NOMO-1 (cell line): ENCODE results near the gene DBF4B.
A peak's percentile ranks its signal among the peaks of the same experiment; 100 is the strongest.

ENCODE experiments used
- DNase-seq, 2 experiments: peaks; one replicate each; lab custom pipeline; 2025; ENCODE audit not compliant: unreplicated experiment in 2 of 2; lab: John Stamatoyannopoulos, UW

DBF4B gene

DNA sequence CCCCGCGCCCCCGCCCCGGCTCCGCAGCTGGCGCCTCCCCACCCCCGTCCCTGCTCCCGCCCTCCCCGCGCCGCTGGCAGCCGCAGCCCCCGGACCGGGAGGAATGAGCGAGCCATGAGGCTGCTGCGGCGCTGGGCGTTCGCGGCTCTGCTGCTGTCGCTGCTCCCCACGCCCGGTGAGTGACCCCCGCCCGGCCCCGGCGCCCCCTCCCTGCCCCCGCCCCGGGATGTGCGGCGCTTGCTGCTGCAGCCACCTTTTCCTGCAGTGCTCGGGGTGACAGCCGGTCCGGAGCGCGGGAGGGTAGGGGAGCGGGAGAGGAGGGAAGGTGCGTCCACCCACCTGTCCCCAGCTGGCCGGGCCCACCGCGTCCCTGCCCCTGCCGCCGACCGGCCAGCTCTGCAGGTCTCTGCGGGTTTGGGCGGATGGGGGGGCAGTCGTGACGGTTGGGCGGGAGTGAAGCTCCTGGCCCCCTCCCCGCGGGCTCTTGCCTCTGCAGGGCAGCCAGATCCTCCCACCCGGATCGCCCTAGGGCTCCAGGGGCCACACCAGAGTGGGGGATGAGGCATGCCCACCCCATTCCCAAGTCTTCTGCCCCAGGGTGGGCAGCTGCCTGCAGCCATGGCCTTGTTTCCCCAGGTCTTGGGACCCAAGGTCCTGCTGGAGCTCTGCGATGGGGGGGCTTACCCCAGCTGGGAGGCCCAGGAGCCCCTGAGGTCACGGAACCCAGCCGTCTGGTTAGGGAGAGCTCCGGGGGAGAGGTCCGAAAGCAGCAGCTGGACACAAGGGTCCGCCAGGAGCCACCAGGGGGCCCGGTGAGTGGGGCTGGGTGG, 50.8 kb downstream of the DBF4B start:
- DNase-seq = no peak

DNA sequence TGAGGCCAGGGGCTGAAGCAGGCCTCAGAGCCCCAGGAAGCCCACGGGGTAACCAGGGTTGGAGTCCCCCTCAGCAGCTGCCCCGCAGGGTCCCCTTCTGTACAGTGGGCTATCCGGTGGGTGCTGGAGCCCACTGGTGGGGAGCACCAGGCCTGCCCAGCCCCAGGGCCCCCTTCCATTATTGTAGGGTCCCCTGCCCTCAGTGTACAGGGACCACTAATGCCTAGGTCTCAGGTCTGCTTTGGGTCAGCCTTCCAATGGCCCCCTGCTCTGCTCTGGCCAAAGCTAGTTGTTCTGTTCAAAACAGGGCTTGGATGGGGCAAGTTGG, 51.4 kb downstream of the DBF4B start:
- no peak for DNase-seq

DNA sequence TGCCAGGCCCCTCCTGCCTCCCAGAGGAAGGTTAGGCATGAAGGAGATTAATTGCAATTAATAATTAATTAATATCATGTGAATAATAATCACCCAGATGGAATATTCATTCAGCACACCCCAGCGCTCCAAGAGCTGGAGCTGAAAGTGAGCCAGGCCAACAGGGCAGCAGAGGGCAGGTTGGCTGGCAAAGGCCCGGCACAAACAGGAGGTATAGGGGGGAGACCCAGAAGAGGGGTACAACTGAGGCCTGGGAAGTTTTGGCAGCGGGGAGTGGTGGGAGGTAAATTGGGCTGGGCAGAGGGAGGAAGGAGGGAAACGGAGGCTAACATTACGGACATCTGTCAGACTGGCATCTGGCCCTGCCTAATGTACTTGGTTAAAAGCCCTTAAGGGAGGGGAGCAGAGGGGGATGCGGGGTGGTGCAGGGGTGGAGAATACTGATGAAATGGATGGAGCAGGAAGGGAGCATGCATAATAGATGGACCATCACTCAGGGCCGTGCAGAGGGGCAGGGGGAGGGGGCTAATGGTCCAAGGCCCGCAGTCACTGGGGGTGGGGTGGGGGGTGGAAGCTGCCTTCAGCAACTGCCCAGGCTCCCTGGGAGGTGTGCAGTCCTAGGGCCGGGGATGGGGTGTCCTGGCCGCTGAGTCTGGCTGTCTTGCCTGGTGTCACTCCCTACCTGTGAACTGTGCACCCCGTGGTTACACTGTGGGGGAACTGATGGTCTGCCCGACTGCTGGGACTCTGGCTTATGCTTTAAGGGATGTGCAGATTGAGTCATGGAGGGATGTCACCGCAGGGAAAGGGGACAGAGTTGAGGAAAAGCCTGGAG, 52.2 kb downstream of the DBF4B start:
- no peak for DNase-seq

DNA sequence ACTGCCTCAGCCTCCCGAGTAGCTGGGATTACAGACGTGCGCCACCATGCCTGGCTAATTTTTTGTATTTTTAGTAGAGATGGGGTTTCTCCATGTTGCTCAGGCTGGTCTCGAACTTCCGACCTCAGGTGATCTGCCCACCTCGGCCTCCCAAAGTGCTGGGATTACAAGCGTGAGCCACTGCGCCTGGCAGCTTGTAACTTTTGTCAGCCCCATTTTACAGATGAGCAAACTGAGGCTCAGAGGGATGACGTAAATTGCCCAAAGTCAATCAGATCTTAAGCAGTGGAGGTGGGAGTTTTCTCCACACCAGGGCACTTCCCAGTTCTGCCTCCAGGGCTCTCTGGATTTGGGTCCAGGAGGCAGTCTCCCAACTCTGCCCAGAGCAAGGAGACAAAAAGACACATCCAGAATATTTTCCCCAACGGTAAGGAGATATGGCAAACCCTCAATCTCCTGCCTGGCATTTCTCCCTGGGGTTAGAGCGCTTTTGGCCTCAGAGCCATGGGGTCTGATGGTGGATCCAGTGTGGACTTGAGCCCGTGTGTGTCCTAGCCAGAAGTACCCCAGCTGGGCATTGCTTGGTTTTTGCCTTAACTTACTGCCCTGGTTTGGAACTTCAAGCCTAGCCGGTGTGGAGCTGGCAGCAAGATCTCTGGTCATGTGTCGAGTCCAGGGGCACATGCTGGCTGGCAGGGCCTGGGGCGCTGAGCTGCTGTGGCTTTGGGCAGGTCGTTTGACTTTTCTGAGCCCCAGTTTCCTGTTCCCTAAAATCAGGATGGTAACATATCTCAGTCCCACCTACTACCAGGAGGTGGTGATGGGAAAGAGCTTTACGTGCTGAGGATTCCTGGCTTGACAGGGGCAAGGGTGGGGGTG, 53.7 kb downstream of the DBF4B start:
- no peak for DNase-seq

DNA sequence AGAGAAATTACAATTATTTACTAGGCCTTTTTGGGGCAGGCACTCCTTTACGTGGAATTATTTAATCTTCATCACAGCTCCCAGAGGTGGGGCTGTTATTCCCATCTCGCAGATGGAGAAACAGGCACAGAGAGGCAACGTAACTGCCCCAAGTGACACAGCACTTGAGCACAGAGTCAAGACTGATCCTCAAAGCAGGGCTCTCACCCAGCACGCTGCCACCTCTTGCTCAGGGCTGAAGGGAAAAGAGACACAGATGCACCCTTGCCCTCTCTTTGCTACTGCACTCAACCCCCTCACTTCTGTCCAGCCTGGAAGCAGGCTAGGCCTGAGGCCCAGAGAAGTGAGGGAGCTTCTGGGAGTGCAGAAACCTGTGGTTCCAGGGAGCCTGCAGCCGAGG, 54.7 kb downstream of the DBF4B start:
- DNase-seq = no peak

DNA sequence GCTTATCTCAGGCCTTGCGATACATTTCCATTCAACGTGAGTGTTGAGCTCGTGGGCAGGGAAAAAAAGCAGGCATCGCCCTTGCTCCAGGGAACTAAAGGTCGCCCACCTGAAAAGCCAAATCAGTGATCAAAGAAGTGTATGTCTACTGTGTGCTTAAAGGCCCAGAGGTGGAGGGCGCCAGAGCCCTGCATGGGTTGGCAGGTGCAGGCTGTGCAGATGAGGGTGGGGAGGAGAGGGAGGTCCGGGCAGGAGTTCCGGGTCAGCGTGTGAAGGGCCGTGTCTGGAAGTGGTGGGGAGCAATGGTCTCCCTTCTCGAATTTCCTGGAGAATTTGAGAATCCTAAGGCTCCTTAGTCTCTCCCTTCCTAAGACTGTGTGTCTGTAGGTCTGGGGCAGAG, 57.5 kb downstream of the DBF4B start:
- no peak for DNase-seq

DNA sequence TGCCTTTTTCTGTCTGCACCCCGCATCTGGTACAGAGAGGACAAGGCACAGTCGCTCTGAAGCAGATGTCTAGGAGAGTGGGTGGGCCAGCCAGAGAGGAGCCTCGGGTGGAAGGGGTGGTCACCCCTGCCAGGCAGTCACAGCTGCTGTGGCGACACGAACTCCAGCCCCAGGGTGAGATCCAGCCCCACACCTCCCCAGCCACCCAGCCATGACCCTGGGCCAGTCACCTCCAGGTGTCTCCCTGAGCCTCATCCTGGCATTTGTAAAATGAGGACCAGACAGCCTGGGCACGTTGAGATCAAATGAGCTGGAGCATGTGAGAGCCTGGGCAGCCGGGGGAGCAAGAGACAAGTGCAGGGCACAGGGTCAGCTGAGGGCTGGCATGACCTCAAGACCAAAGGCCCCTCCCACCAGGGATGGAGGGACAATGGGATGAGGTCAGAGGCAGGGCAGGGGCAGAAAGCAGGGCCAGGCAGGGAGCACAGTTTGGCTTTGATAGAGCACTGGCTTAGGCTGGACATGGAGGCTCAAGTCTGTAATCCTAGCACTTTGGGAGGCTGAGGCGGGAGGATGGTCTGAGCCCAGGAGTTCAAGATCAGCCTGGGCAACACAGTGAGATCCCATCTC, 58.1 kb downstream of the DBF4B start:
- DNase-seq = no peak

DNA sequence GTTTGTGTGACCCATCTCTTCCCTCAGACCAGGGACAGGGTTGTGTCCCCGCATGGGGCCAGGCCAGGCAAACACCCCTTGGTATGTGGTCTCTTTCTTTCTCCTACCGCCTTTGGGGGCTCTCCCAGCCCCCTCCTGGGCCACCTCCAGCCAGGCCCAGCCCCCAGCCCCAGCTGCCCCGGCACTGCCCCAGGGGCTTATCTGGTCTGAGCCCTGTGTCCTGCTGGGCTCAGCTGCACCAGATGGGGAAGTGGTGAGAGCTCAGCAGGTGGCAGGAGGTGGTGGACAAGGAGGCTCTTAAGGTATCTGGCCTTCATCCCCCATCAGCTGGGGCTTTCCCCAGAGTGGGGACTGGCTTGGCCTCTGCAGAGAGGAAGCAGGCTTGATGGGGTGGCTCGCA, 59.0 kb downstream of the DBF4B start:
- DNase-seq = peak in 1 of 2 experiments; percentile 8

DNA sequence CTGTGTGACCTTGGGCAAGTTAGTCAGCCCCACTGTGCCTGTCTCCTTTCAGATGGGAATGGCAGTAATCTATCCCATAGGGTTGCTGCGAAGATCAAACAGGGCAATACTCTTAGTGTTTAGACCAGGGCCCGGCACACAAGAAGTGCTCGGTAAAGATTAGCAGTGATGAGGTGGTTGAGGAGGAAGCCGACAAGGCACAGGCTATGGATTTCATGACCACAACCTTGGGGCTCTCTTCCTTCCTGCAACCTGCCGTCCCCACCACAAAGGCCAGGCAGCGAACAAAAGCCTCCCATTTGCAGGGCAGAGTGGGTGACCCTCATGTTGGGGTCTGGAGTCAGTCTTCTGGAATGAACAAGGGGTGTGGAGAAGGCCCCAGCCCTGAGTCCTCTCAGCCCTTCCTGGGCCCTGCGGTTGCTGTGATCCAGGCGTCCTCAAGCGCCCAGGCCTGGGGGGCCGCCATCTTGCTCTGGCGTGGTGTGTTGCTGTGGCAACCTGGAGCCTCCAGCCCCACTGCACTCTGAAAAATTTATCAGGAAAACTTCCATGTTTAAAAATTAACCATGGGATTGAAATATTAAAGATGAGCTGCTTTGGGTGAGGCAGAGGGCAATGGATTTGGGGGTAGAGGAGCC, 60.2 kb downstream of the DBF4B start:
- peak in 1 of 2 experiments; percentile 20 for DNase-seq

DNA sequence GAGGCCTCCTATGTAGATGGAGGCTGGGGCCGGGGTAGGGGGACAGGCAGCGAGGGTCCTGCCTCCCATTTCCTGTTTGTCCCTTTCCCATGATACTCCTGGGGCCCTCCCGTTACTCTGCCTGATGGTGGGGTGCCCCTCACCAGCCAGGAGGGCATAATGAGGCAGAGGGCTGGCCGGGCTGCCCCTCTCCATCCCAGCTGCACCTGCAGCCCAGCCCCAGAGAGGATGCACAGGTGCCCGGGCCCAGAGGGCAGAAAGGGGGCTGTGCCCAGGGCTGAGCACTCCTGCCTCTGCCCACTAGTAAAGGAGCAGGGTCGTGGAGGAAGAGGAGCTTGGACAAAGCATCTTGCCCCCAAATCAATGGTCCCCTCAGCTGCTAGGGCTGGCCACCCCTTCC, 60.8 kb downstream of the DBF4B start:
- DNase-seq = no peak

DNA sequence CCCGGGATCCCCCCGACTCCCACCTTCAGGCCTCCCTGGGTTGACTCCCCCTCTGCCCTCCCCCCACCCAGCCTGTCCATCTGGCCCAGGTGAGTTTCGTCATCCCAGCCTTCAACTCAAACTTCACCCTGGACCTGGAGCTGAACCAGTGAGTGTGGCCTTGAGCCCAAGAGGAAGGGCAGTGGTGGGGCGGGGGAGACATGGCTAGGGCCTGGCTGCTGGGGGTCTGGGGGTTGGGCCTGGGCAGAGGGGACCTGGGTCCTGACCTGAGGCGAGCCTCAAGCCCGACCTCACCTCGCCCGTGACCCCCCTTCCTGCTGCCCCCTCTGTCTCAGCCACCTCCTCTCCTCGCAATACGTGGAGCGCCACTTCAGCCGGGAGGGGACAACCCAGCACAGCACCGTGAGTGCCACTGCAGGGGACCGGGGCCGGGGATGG, 61.2 kb downstream of the DBF4B start:
- DNase-seq = no peak

DNA sequence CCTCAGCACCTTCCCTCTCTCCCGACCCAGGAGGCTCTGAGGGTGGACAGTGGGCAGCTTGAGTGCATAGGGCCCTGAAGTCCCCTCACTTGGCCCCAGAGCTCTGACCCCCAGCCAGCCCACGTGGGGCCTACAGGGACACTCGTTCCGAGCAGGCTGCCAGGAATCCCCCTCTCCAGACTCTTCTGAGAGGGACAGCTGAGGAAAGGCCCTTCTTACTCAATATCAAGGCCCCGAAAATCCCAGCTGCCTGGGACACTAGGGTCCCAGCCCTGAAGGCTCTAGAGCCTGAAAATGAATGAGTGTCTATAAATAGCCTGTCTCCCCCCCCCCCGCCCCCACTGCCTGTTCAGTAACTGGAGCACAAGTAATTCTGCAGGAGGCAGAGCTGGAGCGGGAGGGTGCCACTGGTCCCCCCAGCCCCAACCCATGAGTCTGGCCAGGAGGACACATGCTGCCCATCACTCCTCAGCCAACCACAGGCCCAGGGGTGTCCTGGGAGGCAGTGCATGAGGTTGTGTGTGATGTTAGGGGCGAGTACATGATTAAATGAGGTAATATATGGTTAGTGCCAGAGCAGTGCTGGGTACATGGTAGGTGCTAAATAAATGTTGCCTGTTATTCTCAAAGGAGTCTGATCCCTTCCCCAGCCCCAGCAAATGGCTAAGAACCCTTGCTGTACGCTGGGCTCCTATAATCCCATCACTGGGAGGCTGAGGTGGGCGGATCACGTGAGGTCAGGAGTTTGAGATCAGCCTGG, 61.9 kb downstream of the DBF4B start:
- no peak for DNase-seq

DNA sequence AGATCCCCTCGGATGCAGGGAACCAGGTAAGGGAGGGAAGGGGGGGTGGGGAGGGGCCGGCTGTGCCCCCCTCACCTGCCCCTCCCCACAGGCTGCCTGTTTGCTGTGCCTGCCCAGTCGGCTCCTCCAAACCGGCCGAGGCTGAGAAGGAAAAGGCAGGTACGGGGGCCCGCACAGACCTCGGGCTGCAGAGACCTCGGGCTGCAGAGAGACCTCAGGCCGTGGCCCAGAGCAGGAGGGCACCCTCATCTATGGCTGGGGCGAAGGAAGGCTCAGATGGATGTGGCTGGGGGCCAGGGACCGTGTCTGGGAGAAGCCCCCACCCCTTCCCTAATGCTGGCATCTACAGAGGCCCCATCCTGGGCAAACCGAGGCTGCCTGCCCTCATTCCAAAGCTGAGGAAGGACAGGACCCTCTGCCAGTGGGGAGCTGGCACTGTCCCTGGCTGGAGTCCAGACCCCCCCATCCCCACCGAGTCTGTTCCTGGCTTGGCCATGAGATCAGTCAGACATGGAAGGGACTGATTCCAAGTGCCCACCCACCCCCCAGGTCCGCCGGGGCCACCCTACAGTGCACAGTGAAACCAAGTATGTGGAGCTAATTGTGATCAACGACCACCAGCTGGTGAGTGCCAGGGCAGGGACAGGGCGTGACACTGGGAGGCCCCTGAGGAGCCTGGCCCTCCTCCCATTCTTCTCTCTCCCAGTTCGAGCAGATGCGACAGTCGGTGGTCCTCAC, 64.0 kb downstream of the DBF4B start:
- no peak for DNase-seq

DNA sequence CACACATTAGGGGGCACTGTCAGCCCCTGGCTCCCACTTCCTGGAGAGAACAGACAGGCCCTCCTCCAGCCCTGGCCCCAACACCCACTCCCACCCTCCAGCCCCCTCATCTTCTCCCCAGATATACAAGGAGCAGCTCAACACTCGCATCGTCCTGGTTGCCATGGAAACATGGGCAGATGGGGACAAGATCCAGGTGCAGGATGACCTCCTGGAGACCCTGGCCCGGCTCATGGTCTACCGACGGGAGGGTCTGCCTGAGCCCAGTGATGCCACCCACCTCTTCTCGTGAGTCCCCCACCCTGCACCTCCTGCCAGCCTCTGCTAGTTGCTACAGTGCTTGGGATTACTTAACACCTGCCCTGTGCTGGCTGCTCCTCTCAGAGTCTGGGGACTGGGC, 64.7 kb downstream of the DBF4B start:
- no peak for DNase-seq

DNA sequence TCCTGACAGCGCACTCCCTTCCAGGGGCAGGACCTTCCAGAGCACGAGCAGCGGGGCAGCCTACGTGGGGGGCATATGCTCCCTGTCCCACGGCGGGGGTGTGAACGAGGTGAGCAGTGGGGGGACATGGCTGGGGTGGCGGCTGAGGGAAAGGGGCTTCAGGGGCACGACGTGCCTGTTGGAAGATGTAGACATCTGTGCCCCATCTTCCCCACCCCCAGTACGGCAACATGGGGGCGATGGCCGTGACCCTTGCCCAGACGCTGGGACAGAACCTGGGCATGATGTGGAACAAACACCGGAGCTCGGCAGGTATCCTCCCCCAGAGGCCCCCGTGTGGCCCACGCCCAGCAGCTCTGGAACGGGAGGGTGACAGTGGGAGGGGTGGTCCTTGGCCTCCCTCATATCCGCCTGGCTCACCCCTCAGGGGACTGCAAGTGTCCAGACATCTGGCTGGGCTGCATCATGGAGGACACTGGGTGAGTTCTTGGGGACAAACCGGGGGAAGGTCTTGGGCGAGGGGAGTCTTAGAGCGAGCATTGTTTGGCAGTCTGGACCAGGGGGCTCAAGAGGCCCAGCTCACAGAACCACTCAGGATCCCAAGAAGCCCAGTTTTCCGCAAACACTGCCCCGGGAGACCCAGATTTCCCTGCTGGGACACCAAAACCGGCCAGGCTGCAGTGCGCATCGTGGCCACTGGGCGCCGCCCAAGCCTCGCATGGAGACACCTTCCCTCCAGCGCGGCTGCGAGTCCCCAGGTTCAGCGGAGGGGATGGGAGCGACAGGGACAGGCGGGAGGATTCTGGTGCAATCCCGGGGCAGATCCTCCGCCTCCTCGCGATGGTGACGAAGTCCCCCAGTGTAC, 66.0 kb downstream of the DBF4B start:
- peak; percentile 66 to 67 for DNase-seq

DNA sequence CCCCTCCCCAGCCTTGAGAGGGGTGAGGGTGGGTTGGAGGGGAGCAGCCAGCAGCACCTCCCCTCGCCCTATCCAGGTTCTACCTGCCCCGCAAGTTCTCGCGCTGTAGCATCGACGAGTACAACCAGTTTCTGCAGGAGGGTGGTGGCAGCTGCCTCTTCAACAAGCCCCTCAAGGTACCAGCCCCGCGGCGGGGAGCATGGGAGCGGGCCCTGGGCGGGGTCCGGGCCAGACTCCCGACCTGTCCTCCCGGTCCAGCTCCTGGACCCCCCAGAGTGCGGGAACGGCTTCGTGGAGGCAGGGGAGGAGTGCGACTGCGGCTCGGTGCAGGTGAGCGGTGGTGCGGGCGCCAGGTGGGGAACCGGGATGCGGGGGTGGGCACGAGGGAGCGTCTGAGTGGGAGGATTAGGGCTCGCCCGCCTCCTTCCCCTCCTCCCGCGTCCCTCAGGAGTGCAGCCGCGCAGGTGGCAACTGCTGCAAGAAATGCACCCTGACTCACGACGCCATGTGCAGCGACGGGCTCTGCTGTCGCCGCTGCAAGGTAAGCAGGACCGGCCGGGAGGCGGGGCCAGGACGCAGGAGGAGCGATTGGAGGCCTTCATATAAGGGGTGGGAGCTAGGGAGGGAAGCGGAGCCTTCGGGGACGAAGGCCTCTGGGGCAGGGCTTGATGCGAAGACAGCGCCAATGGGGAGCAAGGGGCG, 66.8 kb downstream of the DBF4B start:
- peak; percentile 93 to 96 for DNase-seq
